GM12801 (cell line): ENCODE results near the gene CCDC51.

ENCODE experiments used
- CTCF ChIP-seq: IDR thresholded peaks from one replicate; pipeline ENCODE4 v1.5.1; 2011; ENCODE audit warnings: control low read depth; ENCODE audit not compliant: insufficient read length; ENCODE audit errors: extremely low read depth

The CCDC51 gene

GRCh38 chr3:48467110-48467454 lies 27.2 kb upstream of the CCDC51 start:
- no peak for TF ChIP-seq CTCF

DNA sequence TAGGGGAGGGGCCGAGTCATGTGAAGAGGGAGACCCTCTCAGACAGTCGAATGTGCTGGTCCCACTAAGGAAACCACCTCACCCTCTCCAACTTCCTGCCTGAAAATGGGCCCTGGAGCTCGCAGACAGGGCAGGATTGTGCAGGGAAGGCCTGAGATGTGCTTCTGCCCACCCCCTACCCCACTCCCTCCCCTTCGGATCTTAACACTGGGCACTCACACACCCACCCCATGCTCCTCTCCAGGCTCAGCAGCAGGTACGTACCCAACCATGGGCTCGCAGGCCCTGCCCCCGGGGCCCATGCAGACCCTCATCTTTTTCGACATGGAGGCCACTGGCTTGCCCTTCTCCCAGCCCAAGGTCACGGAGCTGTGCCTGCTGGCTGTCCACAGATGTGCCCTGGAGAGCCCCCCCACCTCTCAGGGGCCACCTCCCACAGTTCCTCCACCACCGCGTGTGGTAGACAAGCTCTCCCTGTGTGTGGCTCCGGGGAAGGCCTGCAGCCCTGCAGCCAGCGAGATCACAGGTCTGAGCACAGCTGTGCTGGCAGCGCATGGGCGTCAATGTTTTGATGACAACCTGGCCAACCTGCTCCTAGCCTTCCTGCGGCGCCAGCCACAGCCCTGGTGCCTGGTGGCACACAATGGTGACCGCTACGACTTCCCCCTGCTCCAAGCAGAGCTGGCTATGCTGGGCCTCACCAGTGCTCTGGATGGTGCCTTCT lies 26.6 kb upstream of the CCDC51 start:
- no peak for TF ChIP-seq CTCF

GRCh38 chr3:48465531-48466378 lies 25.8 kb upstream of the CCDC51 start:
- no peak for TF ChIP-seq CTCF

- no peak for TF ChIP-seq CTCF
Observed at GRCh38 chr3:48465237-48465530, 25.3 kb upstream of the CCDC51 start.

- TF ChIP-seq CTCF = no peak
Observed at GRCh38 chr3:48464713-48465221, 24.8 kb upstream of the CCDC51 start.

- TF ChIP-seq CTCF = no peak
Observed at GRCh38 chr3:48463703-48464102, 23.8 kb upstream of the CCDC51 start.

DNA sequence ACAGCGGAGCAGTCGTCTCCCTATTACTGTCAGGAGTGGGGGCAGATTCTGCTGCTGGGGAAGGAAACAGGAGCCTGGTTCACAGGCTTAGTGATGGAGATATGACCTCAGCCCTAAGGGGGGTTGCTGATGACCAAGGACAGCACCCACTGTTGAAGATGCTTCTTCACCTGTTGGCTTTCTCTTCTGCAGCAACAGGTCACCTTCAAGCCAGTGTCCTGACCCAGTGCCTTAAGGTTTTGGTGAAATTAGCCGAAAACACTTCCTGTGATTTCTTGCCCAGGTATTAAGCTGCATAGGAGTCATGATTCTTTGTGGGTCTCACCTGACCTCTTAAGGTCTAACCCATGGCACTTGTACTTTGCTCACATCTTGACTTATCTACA lies 20.6 kb upstream of the CCDC51 start:
- no peak for TF ChIP-seq CTCF
